HG02763 (cell line): ENCODE results near the gene KCNIP1.

Experiments
- ATAC-seq: cut with Tn5 transposase; IDR thresholded peaks from one replicate; pipeline ENCODE4 v1.9.1; 2021; ENCODE audit warnings: mild to moderate bottlenecking, moderate library complexity; ENCODE audit not compliant: unreplicated experiment

Gene KCNIP1

GRCh38 chr5:170562166-170562874 lies 58.5 kb downstream of the KCNIP1 start:
- no peak for ATAC-seq

GRCh38 chr5:170562875-170563228 lies 59.0 kb downstream of the KCNIP1 start:
- ATAC-seq: no peak

- ATAC-seq: no peak
Observed at GRCh38 chr5:170563824-170564567, 60.2 kb downstream of the KCNIP1 start.

GRCh38 chr5:170565072-170565471 lies 61.3 kb downstream of the KCNIP1 start:
- ATAC-seq: no peak

GRCh38 chr5:170569101-170569500 lies 65.3 kb downstream of the KCNIP1 start:
- no peak for ATAC-seq

- ATAC-seq: no peak
Observed at GRCh38 chr5:170570476-170570875, 66.7 kb downstream of the KCNIP1 start.

GRCh38 chr5:170571281-170571731 lies 67.5 kb downstream of the KCNIP1 start:
- no peak for ATAC-seq

GRCh38 chr5:170571875-170572852 lies 68.3 kb downstream of the KCNIP1 start:
- ATAC-seq: peak; percentile 77

- ATAC-seq: no peak
Observed at GRCh38 chr5:170573114-170573513, 69.3 kb downstream of the KCNIP1 start.

- no peak for ATAC-seq
Observed at GRCh38 chr5:170573660-170574059, 69.8 kb downstream of the KCNIP1 start.

GRCh38 chr5:170576602-170577535 lies 73.0 kb downstream of the KCNIP1 start:
- no peak for ATAC-seq

GRCh38 chr5:170579601-170580000 lies 75.8 kb downstream of the KCNIP1 start:
- ATAC-seq: no peak

- ATAC-seq: no peak
Observed at GRCh38 chr5:170581211-170581610, 77.4 kb downstream of the KCNIP1 start.

- no peak for ATAC-seq
Observed at GRCh38 chr5:170582644-170583330, 79.0 kb downstream of the KCNIP1 start.

GRCh38 chr5:170584003-170584402 lies 80.2 kb downstream of the KCNIP1 start:
- ATAC-seq: no peak

GRCh38 chr5:170584450-170585058 lies 80.7 kb downstream of the KCNIP1 start:
- ATAC-seq: no peak

GRCh38 chr5:170585273-170585948 lies 81.6 kb downstream of the KCNIP1 start:
- no peak for ATAC-seq

- no peak for ATAC-seq
Observed at GRCh38 chr5:170587808-170588207, 84.0 kb downstream of the KCNIP1 start.

- no peak for ATAC-seq
Observed at GRCh38 chr5:170589643-170590042, 85.8 kb downstream of the KCNIP1 start.
